GM12878 (cell line): ENCODE measurements around the gene RNF115. TPM values are rescaled to one million over a fixed set of nuclear protein-coding genes. Genes with fewer than 3 reads are reported as not detected.

Experiments used
- CUX1 ChIP-seq: IDR thresholded peaks from 2 replicates; pipeline ENCODE4 v1.6.1; 2012; ENCODE audit warnings: improper control_type of control experiment, low read depth, low read length; ENCODE audit not compliant: insufficient replicate concordance
- NFYB ChIP-seq: IDR thresholded peaks from 2 replicates; pipeline ENCODE4 v1.6.1; 2011; ENCODE audit warnings: low read depth, mild to moderate bottlenecking, low read length, improper control_type of control experiment, moderate library complexity; ENCODE audit not compliant: insufficient read depth
- polyA plus RNA-seq, 11 experiments: library from polyadenylated mRNA; depleted of rRNA in 4 of 11; unstranded in 6 of 11; stranded (reverse) in 5 of 11; fragments of >200 nt; fragmentation: Nextera tagmentation in 4 of 11; fragmentation: Illumina TruSeq in 1 of 11; extraction: Ambion mirVana in 4 of 11; extraction: Trizol in 1 of 11; gene quantifications; 1 replicate in 1 of 11; 2 replicates in 10 of 11; pipeline versions ENCODE4 v1.2.1 to v1.2.3, GENCODE V29; 2011 to 2016; ENCODE audit warnings: inconsistent platforms in 2 of 11, missing spikeins in 2 of 11, low read depth in 1 of 11
- total RNA-seq, 4 experiments: library from RNA; depleted of rRNA in 3 of 4; stranded (reverse); fragments of >200 nt in 3 of 4; fragmentation: Illumina TruSeq in 1 of 4; extraction: Trizol in 1 of 4; gene quantifications; 2 replicates each; pipeline versions ENCODE4 v1.2.1 to v1.2.3, GENCODE V29; 2013 to 2021
- TF ChIP-seq, protein P1 (sequence below): fragments of 450-650 bp; IDR thresholded peaks from 2 replicates; pipeline ENCODE4 v1.6.1; 2018; ENCODE audit warnings: mild to moderate bottlenecking, low read depth, moderate library complexity; ENCODE audit not compliant: partially characterized antibody
- TF ChIP-seq, protein P2 (sequence below): fragments of 450-650 bp; IDR thresholded peaks from 2 replicates; pipeline ENCODE4 v1.6.1; 2017; ENCODE audit warnings: mild to moderate bottlenecking, moderate library complexity

The RNF115 gene
- total and polyA plus RNA-seq, 10 of the 15 experiments (the other 5 are each of a cell fraction or from before 2014, with no cell fraction given) = 3.4 to 22.0 (median 12.9) TPM

DNA sequence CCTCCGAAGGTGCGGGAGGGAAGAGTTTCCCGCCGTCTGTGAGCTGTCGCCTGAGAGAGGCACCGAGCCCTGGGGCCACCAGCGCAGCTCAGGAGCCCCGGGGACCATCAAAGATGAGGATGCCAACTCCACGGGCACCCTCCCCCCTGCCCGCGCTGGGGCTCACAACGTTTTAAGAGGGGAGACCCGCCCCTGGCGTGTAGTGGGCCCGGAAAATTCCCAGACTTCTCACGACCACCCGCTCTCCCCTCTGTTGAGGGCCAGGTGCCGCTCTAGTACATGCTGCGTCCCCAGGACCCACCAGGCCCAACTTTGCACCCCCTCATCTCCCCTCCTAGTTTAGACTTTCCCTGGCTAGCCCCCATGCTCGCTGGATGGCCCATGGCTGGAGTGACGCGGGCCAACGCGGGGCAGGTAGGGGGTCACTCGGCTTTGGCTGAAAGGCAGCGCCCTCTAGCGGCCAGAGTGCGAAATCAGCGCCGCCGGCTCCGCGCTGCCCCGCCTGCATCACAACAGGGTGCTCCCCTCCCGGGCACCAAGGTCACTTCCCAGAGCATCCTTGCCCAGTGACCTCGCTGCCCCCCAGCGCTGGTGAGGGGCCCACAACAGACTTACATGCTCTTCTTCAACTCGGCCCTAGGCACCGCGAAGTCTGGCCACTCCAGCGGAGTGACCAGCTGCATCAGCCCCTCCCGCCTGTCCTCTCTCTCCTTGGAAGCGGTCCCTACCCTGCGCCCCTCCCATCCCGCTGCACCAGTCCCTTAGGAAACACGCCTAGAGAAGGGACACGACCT lies 102.8 kb downstream of the RNF115 start (continued):
- TF ChIP-seq CUX1 (no peak), NFYB (no peak)
- TF ChIP-seq, protein P1, sequence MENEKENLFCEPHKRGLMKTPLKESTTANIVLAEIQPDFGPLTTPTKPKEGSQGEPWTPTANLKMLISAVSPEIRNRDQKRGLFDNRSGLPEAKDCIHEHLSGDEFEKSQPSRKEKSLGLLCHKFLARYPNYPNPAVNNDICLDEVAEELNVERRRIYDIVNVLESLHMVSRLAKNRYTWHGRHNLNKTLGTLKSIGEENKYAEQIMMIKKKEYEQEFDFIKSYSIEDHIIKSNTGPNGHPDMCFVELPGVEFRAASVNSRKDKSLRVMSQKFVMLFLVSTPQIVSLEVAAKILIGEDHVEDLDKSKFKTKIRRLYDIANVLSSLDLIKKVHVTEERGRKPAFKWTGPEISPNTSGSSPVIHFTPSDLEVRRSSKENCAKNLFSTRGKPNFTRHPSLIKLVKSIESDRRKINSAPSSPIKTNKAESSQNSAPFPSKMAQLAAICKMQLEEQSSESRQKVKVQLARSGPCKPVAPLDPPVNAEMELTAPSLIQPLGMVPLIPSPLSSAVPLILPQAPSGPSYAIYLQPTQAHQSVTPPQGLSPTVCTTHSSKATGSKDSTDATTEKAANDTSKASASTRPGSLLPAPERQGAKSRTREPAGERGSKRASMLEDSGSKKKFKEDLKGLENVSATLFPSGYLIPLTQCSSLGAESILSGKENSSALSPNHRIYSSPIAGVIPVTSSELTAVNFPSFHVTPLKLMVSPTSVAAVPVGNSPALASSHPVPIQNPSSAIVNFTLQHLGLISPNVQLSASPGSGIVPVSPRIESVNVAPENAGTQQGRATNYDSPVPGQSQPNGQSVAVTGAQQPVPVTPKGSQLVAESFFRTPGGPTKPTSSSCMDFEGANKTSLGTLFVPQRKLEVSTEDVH = no peak
- TF ChIP-seq, protein P2, sequence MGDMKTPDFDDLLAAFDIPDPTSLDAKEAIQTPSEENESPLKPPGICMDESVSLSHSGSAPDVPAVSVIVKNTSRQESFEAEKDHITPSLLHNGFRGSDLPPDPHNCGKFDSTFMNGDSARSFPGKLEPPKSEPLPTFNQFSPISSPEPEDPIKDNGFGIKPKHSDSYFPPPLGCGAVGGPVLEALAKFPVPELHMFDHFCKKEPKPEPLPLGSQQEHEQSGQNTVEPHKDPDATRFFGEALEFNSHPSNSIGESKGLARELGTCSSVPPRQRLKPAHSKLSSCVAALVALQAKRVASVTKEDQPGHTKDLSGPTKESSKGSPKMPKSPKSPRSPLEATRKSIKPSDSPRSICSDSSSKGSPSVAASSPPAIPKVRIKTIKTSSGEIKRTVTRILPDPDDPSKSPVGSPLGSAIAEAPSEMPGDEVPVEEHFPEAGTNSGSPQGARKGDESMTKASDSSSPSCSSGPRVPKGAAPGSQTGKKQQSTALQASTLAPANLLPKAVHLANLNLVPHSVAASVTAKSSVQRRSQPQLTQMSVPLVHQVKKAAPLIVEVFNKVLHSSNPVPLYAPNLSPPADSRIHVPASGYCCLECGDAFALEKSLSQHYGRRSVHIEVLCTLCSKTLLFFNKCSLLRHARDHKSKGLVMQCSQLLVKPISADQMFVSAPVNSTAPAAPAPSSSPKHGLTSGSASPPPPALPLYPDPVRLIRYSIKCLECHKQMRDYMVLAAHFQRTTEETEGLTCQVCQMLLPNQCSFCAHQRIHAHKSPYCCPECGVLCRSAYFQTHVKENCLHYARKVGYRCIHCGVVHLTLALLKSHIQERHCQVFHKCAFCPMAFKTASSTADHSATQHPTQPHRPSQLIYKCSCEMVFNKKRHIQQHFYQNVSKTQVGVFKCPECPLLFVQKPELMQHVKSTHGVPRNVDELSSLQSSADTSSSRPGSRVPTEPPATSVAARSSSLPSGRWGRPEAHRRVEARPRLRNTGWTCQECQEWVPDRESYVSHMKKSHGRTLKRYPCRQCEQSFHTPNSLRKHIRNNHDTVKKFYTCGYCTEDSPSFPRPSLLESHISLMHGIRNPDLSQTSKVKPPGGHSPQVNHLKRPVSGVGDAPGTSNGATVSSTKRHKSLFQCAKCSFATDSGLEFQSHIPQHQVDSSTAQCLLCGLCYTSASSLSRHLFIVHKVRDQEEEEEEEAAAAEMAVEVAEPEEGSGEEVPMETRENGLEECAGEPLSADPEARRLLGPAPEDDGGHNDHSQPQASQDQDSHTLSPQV = peak; percentile 13; the same call in 1 of the 2 replicates
- TF ChIP-seq, all 136 proteins: peak for 11
